HG02798 (cell line): ENCODE data around the gene ST3GAL4.

Experiments used
- ATAC-seq: cut with Tn5 transposase; IDR thresholded peaks from one replicate; pipeline ENCODE4 v1.9.1; 2021; ENCODE audit warnings: mild to moderate bottlenecking; ENCODE audit not compliant: unreplicated experiment, poor library complexity

The ST3GAL4 gene

DNA sequence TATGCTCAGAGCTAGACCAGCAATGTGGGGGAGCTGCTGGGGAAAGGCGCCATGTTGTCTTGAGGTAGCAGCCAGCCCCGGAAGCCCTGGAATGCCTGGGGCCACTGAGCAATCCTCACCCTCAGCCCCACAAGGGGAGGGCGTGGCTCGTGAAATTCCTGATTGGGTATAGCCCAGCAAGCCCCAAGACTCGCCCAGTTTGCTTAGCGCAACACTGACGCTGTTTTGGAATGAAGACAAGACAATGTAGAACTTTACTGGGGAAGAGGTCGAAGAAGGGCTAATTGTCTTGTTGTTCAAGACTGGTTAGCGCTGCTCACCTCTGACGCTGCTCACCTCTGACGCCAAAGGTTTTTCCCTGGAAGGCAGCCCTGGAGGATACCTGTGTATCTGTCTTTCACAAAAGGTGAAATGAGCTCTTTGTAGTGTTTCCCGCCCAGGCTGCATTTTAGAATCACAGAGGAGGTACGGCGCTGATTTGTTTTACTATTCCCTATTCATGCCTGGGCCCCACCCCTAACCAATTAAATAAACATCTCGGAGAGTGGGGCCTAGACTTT lies 47.6 kb downstream of the ST3GAL4 start:
- no peak for ATAC-seq

DNA sequence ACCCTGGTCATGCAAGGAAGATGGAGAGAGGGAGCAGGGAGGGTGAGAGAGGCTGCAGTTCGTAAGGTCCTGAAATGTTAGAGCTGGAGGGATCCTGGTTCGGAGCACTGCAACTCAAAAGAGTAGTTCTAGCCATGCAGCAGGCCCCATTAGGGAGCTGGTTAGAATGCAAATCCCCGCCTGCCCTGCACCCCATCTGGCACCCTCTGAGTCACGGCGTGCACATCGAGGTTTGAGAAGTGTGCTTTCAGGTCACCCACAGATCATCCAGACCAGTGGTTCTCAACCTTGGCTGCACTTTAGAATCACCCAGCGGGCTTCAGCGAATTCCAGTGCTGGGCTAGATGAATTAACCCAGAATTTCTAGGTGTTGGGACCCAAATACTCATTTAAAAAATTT lies 48.2 kb downstream of the ST3GAL4 start:
- peak; percentile 99 for ATAC-seq

- no peak for ATAC-seq
Measured at GRCh38 chr11:126404367-126404766, 48.9 kb downstream of the ST3GAL4 start.

DNA sequence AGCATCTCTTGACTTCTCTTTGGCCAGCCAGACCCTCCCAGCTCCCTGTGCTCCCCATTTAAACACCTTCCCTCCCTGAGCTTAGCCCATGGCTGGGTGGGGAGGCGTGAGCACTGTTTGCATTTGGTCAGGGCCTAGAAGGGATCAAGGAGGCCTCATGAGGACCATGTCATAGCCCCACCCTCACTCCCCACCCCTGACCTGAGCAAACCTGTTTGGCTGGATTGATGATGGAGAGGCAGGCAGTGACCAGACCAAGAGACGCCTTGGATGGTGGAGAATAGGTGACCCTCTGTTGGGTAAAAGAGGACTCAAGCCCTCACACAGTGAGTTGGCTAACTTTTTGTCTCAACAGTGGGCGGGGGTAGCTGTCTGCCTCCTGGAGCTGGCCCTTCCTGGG lies 49.9 kb downstream of the ST3GAL4 start:
- no peak for ATAC-seq

DNA sequence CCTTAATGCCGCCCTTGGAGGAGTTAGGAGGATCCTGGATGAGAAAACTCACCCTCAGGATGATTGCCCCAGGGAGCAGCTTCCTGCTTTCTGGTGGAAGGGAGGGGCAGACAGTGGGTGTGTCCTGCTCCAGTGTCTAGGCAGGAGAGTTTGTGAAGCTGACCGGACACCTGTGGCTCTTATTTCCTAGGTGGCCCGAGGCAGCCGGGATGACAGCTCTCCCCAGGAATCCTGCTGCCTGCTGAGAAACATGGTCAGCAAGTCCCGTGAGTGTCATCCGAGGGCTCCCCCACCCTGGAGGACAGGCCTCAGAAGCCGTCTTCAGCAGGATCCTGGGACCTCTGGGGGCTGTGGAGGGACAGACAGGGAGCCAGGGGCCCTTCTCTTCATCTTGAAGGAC lies 50.4 kb downstream of the ST3GAL4 start:
- ATAC-seq: no peak

- ATAC-seq: no peak
Measured at GRCh38 chr11:126406368-126406767, 50.9 kb downstream of the ST3GAL4 start.

DNA sequence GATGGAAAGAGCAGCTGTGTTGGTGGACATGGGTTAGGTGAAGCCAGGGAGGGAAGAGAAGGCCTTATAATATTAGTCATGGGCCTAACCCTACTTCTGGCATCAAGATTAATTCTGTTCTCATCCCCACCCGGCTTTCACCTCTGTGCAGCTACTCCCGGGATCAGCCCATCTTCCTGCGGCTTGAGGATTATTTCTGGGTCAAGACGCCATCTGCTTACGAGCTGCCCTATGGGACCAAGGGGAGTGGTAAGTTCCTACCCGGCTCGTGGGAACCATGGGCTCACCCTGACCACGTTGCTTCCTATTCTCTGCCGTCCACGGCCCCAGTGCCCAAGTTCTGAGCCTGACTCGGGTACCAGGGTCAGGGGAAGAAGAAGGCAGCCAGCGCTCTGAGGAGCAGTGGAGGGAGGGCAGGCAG lies 51.6 kb downstream of the ST3GAL4 start:
- ATAC-seq: no peak

DNA sequence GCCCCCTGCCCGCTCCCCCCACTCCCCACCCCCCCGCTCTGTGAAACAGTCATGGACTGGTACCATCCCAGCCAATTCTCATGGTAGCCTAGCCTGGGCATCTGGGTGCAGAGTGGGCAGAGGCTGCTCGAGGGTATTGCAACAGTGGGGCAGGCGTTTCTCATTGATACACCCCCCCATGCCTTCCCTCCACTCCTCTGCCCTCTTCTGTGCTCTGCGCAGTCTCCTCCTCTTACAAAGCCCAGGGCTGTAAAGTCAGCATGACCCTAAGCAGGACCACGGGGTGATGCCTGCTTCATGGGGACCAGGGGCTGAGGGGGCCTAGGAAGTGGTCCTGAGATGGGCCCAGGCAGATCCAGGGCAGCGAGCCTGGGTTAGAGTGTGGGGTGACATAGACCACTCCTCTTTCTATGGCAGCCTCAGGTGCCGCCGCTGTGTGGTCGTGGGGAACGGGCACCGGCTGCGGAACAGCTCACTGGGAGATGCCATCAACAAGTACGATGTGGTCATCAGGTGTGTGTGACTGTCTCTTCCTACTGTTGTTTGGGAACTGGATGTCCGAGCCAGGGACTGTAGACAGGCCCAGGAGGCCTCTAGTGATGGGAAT lies 52.3 kb downstream of the ST3GAL4 start:
- no peak for ATAC-seq

GRCh38 chr11:126408496-126408895 lies 53.0 kb downstream of the ST3GAL4 start:
- no peak for ATAC-seq

GRCh38 chr11:126408901-126409619 lies 53.6 kb downstream of the ST3GAL4 start:
- ATAC-seq: no peak

DNA sequence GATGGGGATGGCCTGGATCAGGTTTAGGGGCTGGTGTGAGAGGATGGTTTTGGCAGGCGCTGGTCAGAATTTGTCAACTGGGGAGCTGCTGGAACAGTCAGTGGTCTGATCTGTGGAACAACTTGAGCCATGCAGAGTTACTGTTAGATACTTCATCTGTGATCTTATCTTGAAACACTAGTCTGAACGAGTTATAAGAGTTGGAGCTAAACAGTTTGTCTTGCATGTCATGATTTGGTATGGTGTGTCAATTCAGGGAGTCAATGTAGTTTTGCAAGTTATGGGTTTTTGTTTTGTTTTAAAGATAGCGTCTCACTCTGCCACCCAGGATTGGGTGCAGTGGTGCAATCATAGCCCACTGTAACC lies 54.1 kb downstream of the ST3GAL4 start:
- ATAC-seq: no peak

DNA sequence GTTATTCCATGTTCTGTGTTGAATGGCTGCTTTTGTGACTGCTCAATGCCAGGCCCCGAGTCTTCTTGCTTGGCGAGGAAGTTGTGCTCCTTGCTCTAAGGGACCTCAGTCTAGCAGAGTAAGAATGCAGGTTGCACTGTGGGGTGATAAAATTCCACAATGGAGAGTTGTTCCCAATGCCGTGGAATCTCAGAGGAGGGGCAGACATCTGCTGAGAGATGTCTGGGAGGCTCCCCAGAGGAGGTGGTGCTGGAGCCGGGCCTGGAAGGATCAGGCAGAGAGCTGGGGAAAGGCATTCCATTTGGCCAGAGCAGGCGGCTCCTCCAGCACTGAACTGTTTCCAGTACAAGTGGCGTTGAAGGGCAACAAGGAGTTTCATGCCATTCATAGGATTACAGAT lies 55.2 kb downstream of the ST3GAL4 start:
- ATAC-seq: no peak

GRCh38 chr11:126411971-126412381 lies 56.5 kb downstream of the ST3GAL4 start:
- ATAC-seq: no peak

DNA sequence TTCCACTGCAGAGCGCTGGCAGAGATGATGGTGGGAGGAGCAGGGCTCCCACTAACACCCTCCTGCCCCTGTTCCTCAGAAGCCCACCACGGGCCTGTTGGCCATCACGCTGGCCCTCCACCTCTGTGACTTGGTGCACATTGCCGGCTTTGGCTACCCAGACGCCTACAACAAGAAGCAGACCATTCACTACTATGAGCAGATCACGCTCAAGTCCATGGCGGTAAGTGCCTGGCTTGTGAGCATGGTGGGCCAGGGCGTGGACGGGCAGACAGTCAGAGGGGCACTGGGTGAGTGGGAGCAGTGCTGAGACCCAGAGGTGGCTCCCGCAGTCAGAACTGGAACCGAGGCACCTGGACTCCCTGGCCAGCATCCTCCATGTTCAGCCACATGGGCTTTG lies 57.9 kb downstream of the ST3GAL4 start:
- ATAC-seq: no peak

GRCh38 chr11:126413843-126414405 lies 58.4 kb downstream of the ST3GAL4 start:
- ATAC-seq: no peak

DNA sequence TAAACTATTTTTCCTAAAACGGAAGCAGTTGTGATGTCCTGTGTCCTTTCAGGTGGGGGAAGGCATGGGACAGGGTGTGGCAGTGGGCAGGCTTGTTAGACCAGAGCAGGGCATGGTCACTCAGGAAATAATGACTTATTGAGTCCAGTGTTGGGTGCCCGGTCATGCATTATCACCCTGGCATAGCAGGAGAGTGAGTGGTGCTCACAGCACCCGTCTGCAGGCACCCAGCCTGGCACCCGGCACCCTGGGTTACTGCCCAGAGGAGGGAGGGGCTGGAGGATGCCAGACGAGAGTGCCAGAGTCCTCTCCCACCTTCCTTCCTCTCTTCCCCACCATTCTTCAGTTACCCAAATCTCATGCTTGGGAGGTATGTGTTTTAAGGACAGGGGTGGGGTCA lies 59.1 kb downstream of the ST3GAL4 start:
- no peak for ATAC-seq

- ATAC-seq: no peak
Measured at GRCh38 chr11:126415128-126415527, 59.6 kb downstream of the ST3GAL4 start.

GRCh38 chr11:126415669-126416420 lies 60.4 kb downstream of the ST3GAL4 start:
- ATAC-seq: no peak

- ATAC-seq: peak; percentile 83
Measured at GRCh38 chr11:126416542-126417090, 61.1 kb downstream of the ST3GAL4 start.

GRCh38 chr11:126417091-126417862 lies 61.8 kb downstream of the ST3GAL4 start:
- no peak for ATAC-seq
